Measurements from ENCODE around the gene DOCK10. TPM values are rescaled to one million over a fixed set of nuclear protein-coding genes. Genes with fewer than 3 reads are reported as not detected.

The DOCK10 gene
- total and polyA plus RNA-seq, 3 donors from 2014 or later = 2.9 to 20.2 (median 11.4) TPM

DNA sequence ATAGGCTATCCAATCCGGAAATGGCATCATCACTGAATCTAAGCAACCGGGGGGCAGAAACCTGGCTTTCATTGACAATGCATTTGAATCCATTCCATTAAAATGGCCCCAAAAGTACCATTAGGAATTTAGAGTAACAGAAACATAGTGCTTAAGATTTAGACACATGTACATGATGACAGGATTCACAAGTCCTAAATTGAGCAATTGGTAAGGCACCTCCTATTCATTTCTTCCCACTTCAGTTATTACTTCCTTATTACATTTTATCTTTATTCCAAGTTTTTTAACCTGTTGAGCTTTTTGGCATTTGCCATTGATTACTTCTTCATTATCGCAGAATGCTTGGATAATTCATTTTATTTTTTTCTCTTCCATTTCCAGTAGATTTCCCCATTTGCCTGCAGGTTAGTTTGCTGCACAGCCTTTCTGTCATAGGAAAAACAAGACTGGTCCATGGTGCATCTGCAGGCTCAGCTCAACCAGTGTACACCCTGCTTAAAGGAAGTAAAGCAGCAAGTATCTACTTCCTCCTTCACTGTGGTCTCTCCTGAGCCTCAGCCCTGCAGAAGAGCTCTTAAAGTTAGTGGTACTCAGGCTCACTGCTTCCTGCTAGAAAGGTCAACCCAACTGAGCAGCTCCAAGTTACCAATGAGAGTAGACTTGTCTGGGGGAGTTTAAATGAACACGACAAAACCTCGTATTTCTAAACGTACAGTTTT, 89.2 kb downstream of the DOCK10 start:
- Histone ChIP-seq H3K4me3 (no peak overlapping the region), H3K36me3 (ENCODE audit: low read depth, missing control alignments) (no peaks in the 10 kb centered on the region), H3K9me3 (no peaks in the 10 kb centered on the region), H3K27ac (no peak overlapping the region), H3K4me1 (no peaks in the 10 kb centered on the region), H3K27me3 (no peaks in the 10 kb centered on the region)
- WGBS, 2 donors = 66 to 72% methylated on average over 6 of the region's 6 CpGs
- TF ChIP-seq, protein P1, sequence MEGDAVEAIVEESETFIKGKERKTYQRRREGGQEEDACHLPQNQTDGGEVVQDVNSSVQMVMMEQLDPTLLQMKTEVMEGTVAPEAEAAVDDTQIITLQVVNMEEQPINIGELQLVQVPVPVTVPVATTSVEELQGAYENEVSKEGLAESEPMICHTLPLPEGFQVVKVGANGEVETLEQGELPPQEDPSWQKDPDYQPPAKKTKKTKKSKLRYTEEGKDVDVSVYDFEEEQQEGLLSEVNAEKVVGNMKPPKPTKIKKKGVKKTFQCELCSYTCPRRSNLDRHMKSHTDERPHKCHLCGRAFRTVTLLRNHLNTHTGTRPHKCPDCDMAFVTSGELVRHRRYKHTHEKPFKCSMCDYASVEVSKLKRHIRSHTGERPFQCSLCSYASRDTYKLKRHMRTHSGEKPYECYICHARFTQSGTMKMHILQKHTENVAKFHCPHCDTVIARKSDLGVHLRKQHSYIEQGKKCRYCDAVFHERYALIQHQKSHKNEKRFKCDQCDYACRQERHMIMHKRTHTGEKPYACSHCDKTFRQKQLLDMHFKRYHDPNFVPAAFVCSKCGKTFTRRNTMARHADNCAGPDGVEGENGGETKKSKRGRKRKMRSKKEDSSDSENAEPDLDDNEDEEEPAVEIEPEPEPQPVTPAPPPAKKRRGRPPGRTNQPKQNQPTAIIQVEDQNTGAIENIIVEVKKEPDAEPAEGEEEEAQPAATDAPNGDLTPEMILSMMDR (IDR thresholded peaks at IDR 0.05) = no peak
- TF ChIP-seq POLR2A (IDR thresholded peaks at IDR 0.05) = no peak
- intact Hi-C loops (cut with DNase I; ENCODE audit: low total_unique reads) = no loop called here
- no peak for DNase-seq

DNA sequence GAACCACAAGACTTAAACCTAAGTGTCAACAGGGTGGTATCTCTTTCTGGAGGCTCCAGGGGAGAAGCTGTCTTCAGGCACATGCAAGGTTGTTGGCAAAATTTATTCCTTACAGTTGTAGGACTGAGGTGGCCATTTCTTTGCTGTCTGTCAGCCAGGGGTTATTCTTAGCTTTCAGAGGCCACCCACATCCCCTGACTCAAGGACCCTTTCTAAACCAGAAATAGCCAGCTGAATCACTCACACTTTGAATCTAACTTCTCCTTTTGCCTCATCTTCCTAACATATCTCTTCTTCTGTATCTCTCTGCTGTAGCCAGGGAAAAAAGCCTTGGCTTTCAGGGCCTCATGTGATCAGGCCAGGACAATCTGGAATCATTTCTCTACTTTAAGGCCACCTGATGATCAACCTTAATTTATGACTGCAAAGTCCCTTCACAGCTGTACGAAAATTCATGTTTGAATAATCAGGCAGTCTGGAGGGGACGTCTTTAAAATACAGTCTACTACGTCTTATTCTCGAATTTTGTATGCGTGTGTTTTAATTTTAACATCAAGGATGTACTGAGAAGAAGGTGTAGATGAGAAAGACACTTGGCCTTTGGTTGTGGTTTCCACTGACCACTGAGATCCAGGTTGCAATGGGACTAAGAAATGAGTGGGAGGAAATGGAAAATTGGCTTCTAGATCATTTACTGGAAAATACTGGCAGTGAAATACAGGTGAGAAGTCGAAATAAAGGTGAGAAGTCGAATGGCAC, 90.4 kb downstream of the DOCK10 start:
- H3K4me1 ChIP-seq = no peaks in the 10 kb centered on the region
- no peak overlapping the region for H3K4me3 ChIP-seq
- DNase-seq = no peak
- TF ChIP-seq, protein P1 (IDR thresholded peaks at IDR 0.05) = no peak
- no peak for TF ChIP-seq POLR2A (IDR thresholded peaks at IDR 0.05)
- 74 to 78% methylated on average over 7 of the region's 7 CpGs for WGBS, 2 donors
- intact Hi-C loops (cut with DNase I; ENCODE audit: low total_unique reads) = no loop called here
- H3K27ac ChIP-seq = no peak overlapping the region
- H3K9me3 ChIP-seq = no peaks in the 10 kb centered on the region
- no peaks in the 10 kb centered on the region for H3K27me3 ChIP-seq
- no peaks in the 10 kb centered on the region for H3K36me3 ChIP-seq (ENCODE audit: low read depth, missing control alignments)

DNA sequence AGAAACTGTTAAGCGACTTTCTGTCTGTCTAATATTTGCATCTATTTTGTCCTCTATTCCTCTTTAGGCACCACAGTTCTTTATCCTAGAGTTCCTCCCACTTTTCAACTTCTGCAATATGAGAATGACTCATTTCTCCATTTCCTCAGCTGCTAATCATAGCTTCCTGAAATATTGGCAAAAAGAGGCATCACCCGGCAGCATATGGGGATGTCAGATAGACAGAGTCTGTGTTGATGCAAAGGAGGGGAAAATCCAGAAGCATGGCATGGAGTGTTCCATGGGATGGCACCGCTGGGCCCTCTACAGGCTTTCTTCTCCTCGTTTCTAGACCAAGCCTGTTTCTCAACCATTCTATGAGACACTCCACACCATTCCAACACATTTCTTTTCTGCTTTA, 93.4 kb downstream of the DOCK10 start:
- no peak for DNase-seq
- Histone ChIP-seq H3K36me3 (ENCODE audit: low read depth, missing control alignments) (no peaks in the 10 kb centered on the region), H3K4me1 (no peaks in the 10 kb centered on the region), H3K9me3 (no peaks in the 10 kb centered on the region), H3K4me3 (no peak overlapping the region), H3K27ac (no peak overlapping the region), H3K27me3 (no peaks in the 10 kb centered on the region)
- WGBS, 2 donors = 67 to 88% methylated on average over 4 of the region's 4 CpGs
- intact Hi-C loops (cut with DNase I; ENCODE audit: low total_unique reads) = no loop called here
- TF ChIP-seq POLR2A (IDR thresholded peaks at IDR 0.05) = no peak
- TF ChIP-seq, protein P1 (IDR thresholded peaks at IDR 0.05) = no peak

DNA sequence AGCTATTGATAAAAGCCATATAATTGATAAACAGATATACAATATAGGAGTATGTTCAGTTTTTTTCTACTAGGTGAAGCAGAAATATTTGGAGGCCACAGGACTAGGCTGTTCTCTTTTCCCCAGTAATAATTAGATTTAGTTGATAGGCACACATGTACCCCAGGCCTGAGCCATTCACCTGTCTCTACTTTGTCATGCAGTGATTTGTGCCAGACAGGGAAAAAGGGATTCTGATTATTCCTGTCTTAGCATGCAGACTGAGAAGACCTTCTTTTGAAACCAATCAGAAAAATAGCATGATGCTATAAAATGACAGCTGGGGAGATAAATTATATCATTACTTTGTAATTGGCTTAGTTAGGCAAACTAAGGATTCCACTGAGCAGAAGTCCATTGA, 94.3 kb downstream of the DOCK10 start:
- TF ChIP-seq, protein P1 (IDR thresholded peaks at IDR 0.05) = no peak
- TF ChIP-seq POLR2A (IDR thresholded peaks at IDR 0.05) = no peak
- Histone ChIP-seq H3K4me3 (no peak overlapping the region), H3K27me3 (no peaks in the 10 kb centered on the region), H3K36me3 (ENCODE audit: low read depth, missing control alignments) (no peaks in the 10 kb centered on the region), H3K27ac (no peak overlapping the region), H3K9me3 (no peaks in the 10 kb centered on the region), H3K4me1 (no peaks in the 10 kb centered on the region)
- intact Hi-C loops (cut with DNase I; ENCODE audit: low total_unique reads) = no loop called here
- DNase-seq = no peak

Data from testis (tissue), 3 donors.